Lower lobe of right lung (tissue), 2 donors: Measurements from ENCODE around the gene PON1. TPM values are rescaled to one million over a fixed set of nuclear protein-coding genes. Genes with fewer than 3 reads are reported as not detected.

Source experiments
- ATAC-seq, 2 donors: fragments of 200-7000 bp; cut with Tn5 transposase; one replicate each; pipeline ENCODE4 v1.9.1; 2020 to 2022; ENCODE audit warnings: mild to moderate bottlenecking in 2 of 2, moderate library complexity in 2 of 2
- DNase-seq: peaks from one replicate; pipeline ENCODE4 v3.0.0-alpha.2; 2020
- H3K27ac ChIP-seq: fragments of 200-600 bp; one replicate; pipeline ENCODE4 v1.8.0; 2022
- H3K27me3 ChIP-seq: fragments of 200-600 bp; one replicate; pipeline ENCODE4 v1.8.0; 2022; ENCODE audit warnings: low read depth
- H3K36me3 ChIP-seq: fragments of 200-600 bp; one replicate; pipeline ENCODE4 v1.8.0; 2022; ENCODE audit warnings: mild to moderate bottlenecking
- H3K4me1 ChIP-seq: fragments of 200-600 bp; one replicate; pipeline ENCODE4 v1.8.0; 2022
- H3K4me3 ChIP-seq: fragments of 200-600 bp; one replicate; pipeline ENCODE4 v1.8.0; 2022; ENCODE audit warnings: mild to moderate bottlenecking
- H3K9me3 ChIP-seq: fragments of 200-600 bp; one replicate; pipeline ENCODE4 v1.8.0; 2022
- intact Hi-C: fragments of 100-400 bp; cut with DNase I; formaldehyde crosslinking; loops from one replicate; pipeline ENCODE4 v1.11.0; 2022
- total RNA-seq: library from RNA; stranded (reverse); fragmentation: NEBNext Ultra II Directional; extraction: Animal tissue kit (Norgen Biotek cat#: 25700); gene quantifications from one replicate; pipeline ENCODE4 v1.2.1, GENCODE V29; 2021
- TF ChIP-seq, protein P1 (sequence below): fragments of 200-600 bp; IDR thresholded peaks from one replicate; pipeline ENCODE4 v1.8.0; 2022; ENCODE audit warnings: antibody characterized with exemption, mild to moderate bottlenecking
- donor health status: DM: no; HTN: yes; CAD: no; lungs with severe emphysema.

The PON1 gene
- total RNA-seq, 1 donor from 2014 or later = 0.24 TPM

GRCh38 chr7:95317966-95318365 lies 6.4 kb downstream of the PON1 start:
- Histone ChIP-seq H3K9me3 (no peaks in the 10 kb centered on the region), H3K27me3 (no peaks in the 10 kb centered on the region), H3K27ac (no peak overlapping the region), H3K4me3 (no peak overlapping the region), H3K36me3 (no peaks in the 10 kb centered on the region), H3K4me1 (no peaks in the 10 kb centered on the region)
- intact Hi-C loops = no loop called here
- ATAC-seq (no peak), DNase-seq (no peak)
- TF ChIP-seq, protein P1, sequence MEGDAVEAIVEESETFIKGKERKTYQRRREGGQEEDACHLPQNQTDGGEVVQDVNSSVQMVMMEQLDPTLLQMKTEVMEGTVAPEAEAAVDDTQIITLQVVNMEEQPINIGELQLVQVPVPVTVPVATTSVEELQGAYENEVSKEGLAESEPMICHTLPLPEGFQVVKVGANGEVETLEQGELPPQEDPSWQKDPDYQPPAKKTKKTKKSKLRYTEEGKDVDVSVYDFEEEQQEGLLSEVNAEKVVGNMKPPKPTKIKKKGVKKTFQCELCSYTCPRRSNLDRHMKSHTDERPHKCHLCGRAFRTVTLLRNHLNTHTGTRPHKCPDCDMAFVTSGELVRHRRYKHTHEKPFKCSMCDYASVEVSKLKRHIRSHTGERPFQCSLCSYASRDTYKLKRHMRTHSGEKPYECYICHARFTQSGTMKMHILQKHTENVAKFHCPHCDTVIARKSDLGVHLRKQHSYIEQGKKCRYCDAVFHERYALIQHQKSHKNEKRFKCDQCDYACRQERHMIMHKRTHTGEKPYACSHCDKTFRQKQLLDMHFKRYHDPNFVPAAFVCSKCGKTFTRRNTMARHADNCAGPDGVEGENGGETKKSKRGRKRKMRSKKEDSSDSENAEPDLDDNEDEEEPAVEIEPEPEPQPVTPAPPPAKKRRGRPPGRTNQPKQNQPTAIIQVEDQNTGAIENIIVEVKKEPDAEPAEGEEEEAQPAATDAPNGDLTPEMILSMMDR = no peak

DNA sequence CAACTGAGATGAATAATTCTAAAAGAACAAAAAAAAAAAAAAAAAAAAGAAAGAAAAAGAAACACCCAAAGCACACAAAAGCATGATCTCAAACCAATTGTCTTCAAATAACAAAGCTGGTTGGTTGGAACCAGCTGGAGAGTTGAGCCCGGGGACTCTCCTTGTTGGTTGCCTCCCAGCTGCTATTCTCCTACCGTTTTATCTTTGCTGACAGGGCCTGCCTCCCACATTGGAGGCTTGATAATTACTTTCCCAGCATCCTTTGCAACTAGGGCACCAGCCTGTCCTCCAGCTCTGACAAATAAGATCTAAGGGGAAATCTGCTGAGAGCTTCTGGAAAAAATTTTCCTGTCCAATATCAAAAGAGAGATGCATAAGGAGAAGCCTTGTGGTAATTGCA lies 6.8 kb downstream of the PON1 start:
- Histone ChIP-seq H3K9me3 (no peaks in the 10 kb centered on the region), H3K4me1 (no peaks in the 10 kb centered on the region), H3K27ac (no peak overlapping the region), H3K4me3 (no peak overlapping the region), H3K36me3 (no peaks in the 10 kb centered on the region), H3K27me3 (no peaks in the 10 kb centered on the region)
- TF ChIP-seq, protein P1 = no peak
- DNase-seq (no peak), ATAC-seq (no peak)
- intact Hi-C loops = no loop called here

- no peak overlapping the region for H3K27ac ChIP-seq
- intact Hi-C loops = no loop called here
- TF ChIP-seq, protein P1 = no peak
- no peaks in the 10 kb centered on the region for H3K27me3 ChIP-seq
- H3K36me3 ChIP-seq = no peaks in the 10 kb centered on the region
- H3K4me1 ChIP-seq = no peaks in the 10 kb centered on the region
- ATAC-seq = no peak
- DNase-seq = no peak
- no peak overlapping the region for H3K4me3 ChIP-seq
- H3K9me3 ChIP-seq = no peaks in the 10 kb centered on the region
These were observed 7.7 kb downstream of the PON1 start for GRCh38 chr7:95316588-95316987.

DNA sequence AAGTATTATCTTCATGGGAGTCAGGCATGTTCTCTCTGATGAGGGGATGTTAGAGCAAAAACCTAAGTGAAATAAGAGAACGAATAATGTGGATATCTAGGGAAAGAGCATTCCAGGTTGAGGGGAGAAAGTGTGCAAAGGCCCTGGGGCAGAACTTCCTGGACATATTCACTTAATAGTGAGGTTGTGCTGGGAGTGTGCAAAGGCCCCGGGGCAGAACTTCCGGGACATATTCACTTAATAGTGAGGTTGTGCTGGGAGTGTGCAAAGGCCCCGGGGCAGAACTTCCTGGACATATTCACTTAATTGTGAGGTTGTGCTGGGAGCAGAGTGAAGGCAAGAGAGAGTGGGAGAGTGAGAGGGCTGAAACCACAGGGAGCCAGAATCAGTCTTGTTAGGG lies 11.8 kb downstream of the PON1 start:
- no peak overlapping the region for H3K27ac ChIP-seq
- H3K9me3 ChIP-seq = no peaks in the 10 kb centered on the region
- intact Hi-C loops = no loop called here
- TF ChIP-seq, protein P1 = no peak
- DNase-seq (no peak), ATAC-seq (no peak)
- H3K4me3 ChIP-seq = no peak overlapping the region
- no peaks in the 10 kb centered on the region for H3K36me3 ChIP-seq
- no peaks in the 10 kb centered on the region for H3K4me1 ChIP-seq
- H3K27me3 ChIP-seq = no peaks in the 10 kb centered on the region

DNA sequence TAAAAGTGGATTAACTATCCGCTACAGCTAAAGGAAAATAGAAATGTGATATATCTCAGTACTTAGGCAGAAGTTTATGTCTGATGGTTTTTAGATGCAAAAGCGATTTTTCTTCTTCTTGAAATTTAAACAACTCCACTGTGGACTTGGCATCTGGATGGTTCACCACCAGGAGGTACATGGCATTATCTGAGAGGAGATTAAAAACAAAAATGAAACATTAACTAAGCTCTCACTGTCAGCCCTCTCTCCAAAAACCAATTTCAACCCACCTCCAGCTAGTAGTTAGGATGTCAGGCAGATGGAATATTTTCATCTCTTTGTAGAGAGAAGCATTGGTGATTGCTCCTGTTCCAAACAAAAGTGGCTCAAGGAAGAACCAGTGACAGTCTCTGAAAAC lies 12.9 kb downstream of the PON1 start:
- Histone ChIP-seq H3K27ac (no peak overlapping the region), H3K36me3 (no peaks in the 10 kb centered on the region), H3K27me3 (no peaks in the 10 kb centered on the region), H3K9me3 (no peaks in the 10 kb centered on the region), H3K4me3 (no peak overlapping the region), H3K4me1 (no peaks in the 10 kb centered on the region)
- ATAC-seq (no peak), DNase-seq (no peak)
- TF ChIP-seq, protein P1 = no peak
- intact Hi-C loops = no loop called here

DNA sequence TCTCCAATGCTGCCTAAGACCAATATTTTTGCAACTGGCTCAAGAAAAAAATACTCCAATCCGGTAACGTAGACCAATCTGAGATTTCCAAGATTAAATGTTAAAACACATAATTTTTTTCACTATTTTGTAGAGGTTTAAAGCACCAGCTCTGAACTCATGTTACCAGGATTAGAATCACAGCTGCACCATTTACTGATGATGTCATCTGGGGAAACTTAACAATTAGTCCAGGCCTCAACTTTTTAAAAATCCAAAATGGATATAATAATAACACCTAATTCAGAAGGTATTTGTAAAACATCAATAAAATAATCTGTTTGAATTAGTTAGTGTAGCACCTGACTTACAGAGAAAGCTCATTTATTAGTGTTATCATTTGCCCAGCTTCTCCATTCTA lies 14.4 kb downstream of the PON1 start:
- H3K9me3 ChIP-seq = no peaks in the 10 kb centered on the region
- TF ChIP-seq, protein P1 = no peak
- DNase-seq (no peak), ATAC-seq (no peak)
- intact Hi-C loops = no loop called here
- no peak overlapping the region for H3K4me3 ChIP-seq
- no peaks in the 10 kb centered on the region for H3K4me1 ChIP-seq
- no peak overlapping the region for H3K27ac ChIP-seq
- H3K27me3 ChIP-seq = no peaks in the 10 kb centered on the region
- no peaks in the 10 kb centered on the region for H3K36me3 ChIP-seq
